GM12878 (cell line): ENCODE results near the gene SLC2A4RG.

Experiments used
- CTCF ChIP-seq, 3 experiments: IDR thresholded peaks in 2 of 3; conservative IDR thresholded peaks in 1 of 3; 2 replicates each; pipeline ENCODE4 v1.5.1; 2011; ENCODE audit warnings: low read depth in 3 of 3, low read length in 3 of 3, mild to moderate bottlenecking in 3 of 3, control low read depth in 2 of 3, moderate library complexity in 2 of 3, inconsistent platforms in 1 of 3, mixed read lengths in 1 of 3; ENCODE audit not compliant: control insufficient read depth in 2 of 3, insufficient read depth in 1 of 3; ENCODE audit errors: extremely low read depth in 1 of 3
- SMC3 ChIP-seq: IDR thresholded peaks from 2 replicates; pipeline ENCODE4 v1.6.1; 2011; ENCODE audit warnings: low read length, improper control_type of control experiment, borderline replicate concordance
- TARDBP ChIP-seq: IDR thresholded peaks from 2 replicates; pipeline ENCODE4 v1.6.1; 2016; ENCODE audit warnings: borderline replicate concordance

DNA sequence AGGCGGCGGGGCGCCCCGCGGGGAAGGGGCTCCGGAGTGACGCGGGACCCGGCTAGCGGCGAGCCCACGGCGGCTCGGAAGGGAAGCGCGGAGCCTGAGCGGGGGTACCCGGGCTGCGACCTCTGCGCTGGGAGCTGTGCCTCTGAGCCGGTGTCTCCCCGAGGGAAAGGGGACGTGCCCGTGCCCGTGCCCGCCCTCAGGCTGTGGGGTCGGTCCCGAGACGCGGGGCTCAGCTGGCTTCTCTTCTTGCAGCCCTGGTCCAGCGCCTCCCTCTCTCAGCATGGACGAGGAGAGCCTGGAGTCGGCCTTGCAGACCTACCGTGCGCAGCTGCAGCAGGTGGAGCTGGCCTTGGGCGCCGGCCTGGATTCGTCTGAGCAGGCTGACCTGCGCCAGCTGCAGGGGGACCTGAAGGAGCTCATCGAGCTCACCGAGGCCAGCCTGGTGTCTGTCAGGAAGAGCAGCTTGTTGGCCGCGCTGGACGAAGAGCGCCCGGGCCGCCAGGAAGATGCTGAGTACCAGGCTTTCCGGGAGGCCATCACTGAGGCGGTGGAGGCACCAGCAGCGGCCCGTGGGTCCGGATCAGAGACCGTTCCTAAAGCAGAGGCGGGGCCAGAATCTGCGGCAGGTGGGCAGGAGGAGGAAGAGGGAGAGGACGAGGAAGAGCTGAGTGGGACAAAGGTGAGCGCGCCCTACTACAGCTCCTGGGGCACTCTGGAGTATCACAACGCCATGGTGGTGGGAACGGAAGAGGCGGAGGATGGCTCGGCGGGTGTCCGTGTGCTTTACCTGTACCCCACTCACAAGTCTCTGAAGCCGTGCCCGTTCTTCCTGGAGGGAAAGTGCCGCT, 31.1 kb upstream of the SLC2A4RG start:
- TF ChIP-seq TARDBP (no peak), SMC3 (no peak), CTCF (IDR thresholded peaks at IDR 0.05 in 2 of 3, conservative IDR thresholded peaks at IDR 0.05 in 1 of 3; ENCODE audit: control insufficient read depth in 2 of 3, extremely low read depth in 1 of 3, insufficient read depth in 1 of 3, low read depth in 3 of 3, low read length in 3 of 3) (no peak)
